Keratinocyte (primary cell): ENCODE data around the gene B3GAT1.

Experiments
- EZH2 ChIP-seq: IDR thresholded peaks from one replicate; pipeline ENCODE4 v1.6.1; 2012; ENCODE audit warnings: inconsistent platforms, mild to moderate bottlenecking, low read length, moderate library complexity
- TF ChIP-seq, protein P1 (sequence below), 3 experiments: IDR thresholded peaks in 1 of 3; conservative IDR thresholded peaks in 1 of 3; optimal IDR thresholded peaks in 1 of 3; 2 replicates in 2 of 3; 3 replicates in 1 of 3; pipeline versions ENCODE3 to v1.5.1; 2011; ENCODE audit warnings: low read length in 3 of 3, mild to moderate bottlenecking in 3 of 3, moderate library complexity in 2 of 3, control low read depth in 1 of 3, inconsistent platforms in 1 of 3; ENCODE audit not compliant: insufficient read depth in 2 of 3; ENCODE audit errors: extremely low read depth in 1 of 3

DNA sequence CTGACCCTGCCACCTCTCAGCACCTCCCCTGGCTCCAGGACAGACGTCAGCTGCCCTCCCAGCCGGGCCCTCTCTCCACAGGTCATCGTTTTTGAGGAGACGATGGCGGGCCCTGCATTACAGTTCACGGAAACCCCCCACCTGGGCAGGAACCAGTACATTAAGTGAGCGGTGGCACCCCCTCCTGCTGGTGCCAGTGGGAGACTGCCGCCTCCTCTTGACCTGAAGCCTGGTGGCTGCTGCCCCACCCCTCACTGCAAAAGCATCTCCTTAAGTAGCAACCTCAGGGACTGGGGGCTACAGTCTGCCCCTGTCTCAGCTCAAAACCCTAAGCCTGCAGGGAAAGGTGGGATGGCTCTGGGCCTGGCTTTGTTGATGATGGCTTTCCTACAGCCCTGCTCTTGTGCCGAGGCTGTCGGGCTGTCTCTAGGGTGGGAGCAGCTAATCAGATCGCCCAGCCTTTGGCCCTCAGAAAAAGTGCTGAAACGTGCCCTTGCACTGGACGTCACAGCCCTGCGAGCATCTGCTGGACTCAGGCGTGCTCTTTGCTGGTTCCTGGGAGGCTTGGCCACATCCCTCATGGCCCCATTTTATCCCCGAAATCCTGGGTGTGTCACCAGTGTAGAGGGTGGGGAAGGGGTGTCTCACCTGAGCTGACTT, 37.0 kb downstream of the B3GAT1 start:
- TF ChIP-seq, protein P1, sequence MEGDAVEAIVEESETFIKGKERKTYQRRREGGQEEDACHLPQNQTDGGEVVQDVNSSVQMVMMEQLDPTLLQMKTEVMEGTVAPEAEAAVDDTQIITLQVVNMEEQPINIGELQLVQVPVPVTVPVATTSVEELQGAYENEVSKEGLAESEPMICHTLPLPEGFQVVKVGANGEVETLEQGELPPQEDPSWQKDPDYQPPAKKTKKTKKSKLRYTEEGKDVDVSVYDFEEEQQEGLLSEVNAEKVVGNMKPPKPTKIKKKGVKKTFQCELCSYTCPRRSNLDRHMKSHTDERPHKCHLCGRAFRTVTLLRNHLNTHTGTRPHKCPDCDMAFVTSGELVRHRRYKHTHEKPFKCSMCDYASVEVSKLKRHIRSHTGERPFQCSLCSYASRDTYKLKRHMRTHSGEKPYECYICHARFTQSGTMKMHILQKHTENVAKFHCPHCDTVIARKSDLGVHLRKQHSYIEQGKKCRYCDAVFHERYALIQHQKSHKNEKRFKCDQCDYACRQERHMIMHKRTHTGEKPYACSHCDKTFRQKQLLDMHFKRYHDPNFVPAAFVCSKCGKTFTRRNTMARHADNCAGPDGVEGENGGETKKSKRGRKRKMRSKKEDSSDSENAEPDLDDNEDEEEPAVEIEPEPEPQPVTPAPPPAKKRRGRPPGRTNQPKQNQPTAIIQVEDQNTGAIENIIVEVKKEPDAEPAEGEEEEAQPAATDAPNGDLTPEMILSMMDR (optimal IDR thresholded peaks at IDR 0.05 in 1 of 3, IDR thresholded peaks at IDR 0.05 in 1 of 3, conservative IDR thresholded peaks at IDR 0.05 in 1 of 3; ENCODE audit: extremely low read depth in 1 of 3, insufficient read depth in 2 of 3, low read length in 3 of 3) = no peak
- no peak for TF ChIP-seq EZH2
